Testis (tissue), 3 donors: ENCODE measurements around the gene NTMT1. TPM values are rescaled to one million over a fixed set of nuclear protein-coding genes. Genes with fewer than 3 reads are reported as not detected.

Experiments used
- DNase-seq: peaks from one replicate; pipeline ENCODE4 v3.0.0-alpha.2; 2019
- H3K27ac ChIP-seq, 2 donors: fragments of 200-600 bp; sonication (generic); one replicate each; pipeline ENCODE4 v1.5.1; 2019
- H3K27me3 ChIP-seq: fragments of 200-600 bp; sonication (generic); one replicate; pipeline ENCODE4 v1.5.1; 2019
- H3K36me3 ChIP-seq: fragments of 200-600 bp; sonication (generic); one replicate; pipeline ENCODE4 v1.5.1; 2017; ENCODE audit warnings: low read depth; ENCODE audit errors: missing control alignments
- H3K4me1 ChIP-seq: fragments of 200-600 bp; sonication (generic); one replicate; pipeline ENCODE4 v1.5.1; 2019
- H3K4me3 ChIP-seq, 2 donors: fragments of 200-600 bp; sonication (generic); one replicate each; pipeline ENCODE4 v1.5.1; 2017 to 2019
- H3K9me3 ChIP-seq: fragments of 200-600 bp; sonication (generic); one replicate; pipeline ENCODE4 v1.5.1; 2017
- CTCF ChIP-seq, 3 experiments: fragments of 450-650 bp in 2 of 3; fragments of 200-600 bp in 1 of 3; sonication (generic) in 1 of 3; IDR thresholded peaks; one replicate each; pipeline ENCODE4 v1.5.1; 2016 to 2019; ENCODE audit warnings: antibody characterized with exemption in 3 of 3, mild to moderate bottlenecking in 2 of 3, moderate library complexity in 1 of 3
- POLR2A ChIP-seq: fragments of 450-650 bp; IDR thresholded peaks from one replicate; pipeline ENCODE4 v1.6.1; 2017; ENCODE audit warnings: antibody characterized with exemption, mild to moderate bottlenecking, moderate library complexity
- WGBS, 2 donors: methylation state at CpG; one replicate each; pipeline ENCODE4 v1.1.5; 2018; 5-methylcytosine and 5-hydroxymethylcytosine counted together
- intact Hi-C: fragments of 100-400 bp; cut with DNase I; formaldehyde crosslinking; loops from one replicate; pipeline ENCODE4 v1.15.1; 2023; ENCODE audit warnings: low total_unique reads
- polyA plus RNA-seq: library from polyadenylated mRNA; stranded (reverse); fragments of 350-450 nt; fragmentation: Illumina TruSeq; extraction: RNeasy Lipid Tissue Mini Kit (QIAGEN cat#74804); gene quantifications from one replicate; pipeline ENCODE4 v1.2.3, GENCODE V29; 2014; ENCODE audit warnings: low read depth, low replicate concordance; ENCODE audit not compliant: insufficient read depth
- total RNA-seq, 2 donors: library from RNA; depleted of rRNA; stranded (reverse); fragments of >200 nt; gene quantifications; one replicate each; pipeline ENCODE4 v1.2.3, GENCODE V29; 2016

The NTMT1 gene
- total and polyA plus RNA-seq, 3 donors from 2014 or later, result 71.8 to 189 (median 82.6) TPM

- no peak for TF ChIP-seq CTCF (IDR thresholded peaks at IDR 0.05)
- no peak for TF ChIP-seq POLR2A
Observed at GRCh38 chr9:129637673-129638439, 11.9 kb downstream of the NTMT1 start.

GRCh38 chr9:129639034-129639630 lies 13.2 kb downstream of the NTMT1 start:
- H3K4me1 ChIP-seq, result peaks cover 17% of the 10 kb centered on the region
- H3K4me3 ChIP-seq, result no peak overlapping the region
- intact Hi-C loops, result no loop called here
- TF ChIP-seq CTCF (IDR thresholded peaks at IDR 0.05), result no peak
- no peak for TF ChIP-seq POLR2A
- no peak for DNase-seq
- no peaks in the 10 kb centered on the region for H3K27me3 ChIP-seq
- 90 to 94% methylated on average over 16 to 17 of the region's 17 CpGs for WGBS, 2 donors
- H3K9me3 ChIP-seq, result no peaks in the 10 kb centered on the region
- peaks cover 3% of the 10 kb centered on the region for H3K36me3 ChIP-seq
- H3K27ac ChIP-seq, result peak overlapping the region in 1 of 2 donors; percentile 28

More at GRCh38 chr9:129637673-129638439, 11.9 kb downstream of the NTMT1 start:
- intact Hi-C loops, result no loop called here
- no peak for DNase-seq
- 70% methylated on average over 22 to 28 of the region's 29 CpGs for WGBS, 2 donors
- Histone ChIP-seq H3K36me3 (peaks cover 3% of the 10 kb centered on the region), H3K4me3 (no peak overlapping the region), H3K4me1 (peaks cover 21% of the 10 kb centered on the region), H3K9me3 (no peaks in the 10 kb centered on the region), H3K27ac (peak overlapping the region in 1 of 2 donors; percentile 33), H3K27me3 (no peaks in the 10 kb centered on the region)

GRCh38 chr9:129639756-129640085 lies 13.8 kb downstream of the NTMT1 start:
- Histone ChIP-seq H3K27me3 (no peaks in the 10 kb centered on the region), H3K27ac (peak overlapping the region in 1 of 2 donors; percentile 28), H3K9me3 (no peaks in the 10 kb centered on the region), H3K4me1 (peaks cover 17% of the 10 kb centered on the region), H3K36me3 (peaks cover 3% of the 10 kb centered on the region), H3K4me3 (no peak overlapping the region)
- 46 to 72% methylated on average over 2 to 12 of the region's 12 CpGs for WGBS, 2 donors
- DNase-seq, result no peak
- intact Hi-C loops, result no loop called here
- TF ChIP-seq POLR2A (no peak), CTCF (IDR thresholded peaks at IDR 0.05) (no peak)

- Histone ChIP-seq H3K4me3 (peak overlapping the region in 1 of 2 donors; percentile 90), H3K27ac (peak overlapping the region in 1 of 2 donors; percentile 28), H3K27me3 (no peaks in the 10 kb centered on the region), H3K4me1 (peaks cover 17% of the 10 kb centered on the region), H3K9me3 (no peaks in the 10 kb centered on the region), H3K36me3 (peaks cover 3% of the 10 kb centered on the region)
- TF ChIP-seq POLR2A, result no peak
- TF ChIP-seq CTCF (IDR thresholded peaks at IDR 0.05), result no peak
- DNase-seq, result peak; percentile 77
- 28 to 42% methylated on average over 10 to 25 of the region's 25 CpGs for WGBS, 2 donors
- intact Hi-C loops, result no loop called here
Observed at GRCh38 chr9:129640086-129640870, 14.3 kb downstream of the NTMT1 start.
